ENCODE data around the gene ACSL4.

DNA sequence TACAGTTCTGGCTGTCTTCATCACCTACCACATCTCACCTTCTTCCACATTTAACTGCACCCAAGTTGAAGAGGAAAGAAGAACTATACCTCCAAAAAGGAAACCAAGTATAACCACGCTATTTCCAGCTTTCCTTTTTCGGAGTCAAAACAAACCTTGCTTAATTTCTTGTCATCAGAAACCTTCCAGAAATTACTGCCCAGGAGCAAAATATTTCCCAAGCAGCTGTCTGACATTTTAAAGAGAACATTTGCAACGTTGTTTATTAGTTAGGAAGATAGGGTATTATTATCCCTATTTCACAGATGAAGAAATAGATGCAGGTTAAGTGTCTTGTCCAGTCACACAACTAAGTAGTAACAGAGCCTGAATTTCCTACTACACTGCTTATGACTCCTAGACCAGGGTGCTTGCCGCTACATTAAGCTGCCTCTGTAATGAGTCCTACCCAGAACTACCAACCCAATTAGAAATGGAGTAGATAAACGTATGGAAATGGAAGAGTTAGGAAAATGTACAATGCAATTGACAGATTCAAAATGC is 2.2 kb upstream of the ACSL4 start:
- TF ChIP-seq, protein P1, sequence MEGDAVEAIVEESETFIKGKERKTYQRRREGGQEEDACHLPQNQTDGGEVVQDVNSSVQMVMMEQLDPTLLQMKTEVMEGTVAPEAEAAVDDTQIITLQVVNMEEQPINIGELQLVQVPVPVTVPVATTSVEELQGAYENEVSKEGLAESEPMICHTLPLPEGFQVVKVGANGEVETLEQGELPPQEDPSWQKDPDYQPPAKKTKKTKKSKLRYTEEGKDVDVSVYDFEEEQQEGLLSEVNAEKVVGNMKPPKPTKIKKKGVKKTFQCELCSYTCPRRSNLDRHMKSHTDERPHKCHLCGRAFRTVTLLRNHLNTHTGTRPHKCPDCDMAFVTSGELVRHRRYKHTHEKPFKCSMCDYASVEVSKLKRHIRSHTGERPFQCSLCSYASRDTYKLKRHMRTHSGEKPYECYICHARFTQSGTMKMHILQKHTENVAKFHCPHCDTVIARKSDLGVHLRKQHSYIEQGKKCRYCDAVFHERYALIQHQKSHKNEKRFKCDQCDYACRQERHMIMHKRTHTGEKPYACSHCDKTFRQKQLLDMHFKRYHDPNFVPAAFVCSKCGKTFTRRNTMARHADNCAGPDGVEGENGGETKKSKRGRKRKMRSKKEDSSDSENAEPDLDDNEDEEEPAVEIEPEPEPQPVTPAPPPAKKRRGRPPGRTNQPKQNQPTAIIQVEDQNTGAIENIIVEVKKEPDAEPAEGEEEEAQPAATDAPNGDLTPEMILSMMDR (IDR thresholded peaks at IDR 0.05): no peak
- TF ChIP-seq POLR2A (IDR thresholded peaks at IDR 0.05): no peak

Data from right lobe of liver (tissue), 4 donors.